BE2C (cell line): ENCODE data around the gene CABLES1.

Experiments used
- DNase-seq: peaks from one replicate; pipeline ENCODE4 v3.0.0-alpha.2; 2020
- H3K27me3 ChIP-seq: fragments of 250-450 bp; sonication (Bioruptor Pico); 2 replicates; pipeline ENCODE4 v1.5.1; 2020; ENCODE audit warnings: mild to moderate bottlenecking
- H3K36me3 ChIP-seq: fragments of 250-450 bp; sonication (Bioruptor Pico); 2 replicates; pipeline ENCODE4 v1.5.1; 2020; ENCODE audit warnings: mild to moderate bottlenecking
- H3K4me1 ChIP-seq: fragments of 250-450 bp; sonication (Bioruptor Pico); 2 replicates; pipeline ENCODE4 v1.5.1; 2020
- H3K4me3 ChIP-seq: 2 replicates; pipeline ENCODE4 v1.5.1; 2011; ENCODE audit warnings: low read depth, low read length
- H3K9me3 ChIP-seq: fragments of 250-450 bp; sonication (Bioruptor Pico); 2 replicates; pipeline ENCODE4 v1.5.1; 2020
- TF ChIP-seq, protein P1 (sequence below): IDR thresholded peaks from 2 replicates; pipeline ENCODE4 v1.5.1; 2012; ENCODE audit warnings: mild to moderate bottlenecking, low read depth, low read length

The CABLES1 gene

DNA sequence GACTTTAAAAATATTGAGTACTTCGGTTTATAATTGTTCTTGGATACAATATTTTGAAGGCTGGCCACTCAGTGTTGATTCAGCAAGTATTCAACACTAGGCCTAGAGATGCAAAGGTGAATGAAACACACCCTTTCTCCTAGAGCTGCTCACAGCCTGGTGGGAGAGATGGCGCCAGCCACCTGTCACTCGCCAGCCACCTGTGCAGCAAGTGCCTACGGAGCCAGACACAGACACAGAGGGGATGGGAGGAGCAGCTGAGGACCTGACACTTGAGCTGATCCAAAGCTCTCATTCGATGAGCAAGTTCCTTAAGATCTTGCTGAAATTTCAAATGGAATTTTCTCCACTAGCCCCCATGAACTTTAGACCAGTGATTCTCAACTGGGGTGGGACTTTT lies 166.7 kb downstream of the CABLES1 start:
- Histone ChIP-seq H3K9me3 (no peaks in the 10 kb centered on the region), H3K36me3 (no peaks in the 10 kb centered on the region), H3K4me1 (no peaks in the 10 kb centered on the region), H3K27me3 (no peaks in the 10 kb centered on the region), H3K4me3 (no peak overlapping the region)
- DNase-seq: no peak
- TF ChIP-seq, protein P1, sequence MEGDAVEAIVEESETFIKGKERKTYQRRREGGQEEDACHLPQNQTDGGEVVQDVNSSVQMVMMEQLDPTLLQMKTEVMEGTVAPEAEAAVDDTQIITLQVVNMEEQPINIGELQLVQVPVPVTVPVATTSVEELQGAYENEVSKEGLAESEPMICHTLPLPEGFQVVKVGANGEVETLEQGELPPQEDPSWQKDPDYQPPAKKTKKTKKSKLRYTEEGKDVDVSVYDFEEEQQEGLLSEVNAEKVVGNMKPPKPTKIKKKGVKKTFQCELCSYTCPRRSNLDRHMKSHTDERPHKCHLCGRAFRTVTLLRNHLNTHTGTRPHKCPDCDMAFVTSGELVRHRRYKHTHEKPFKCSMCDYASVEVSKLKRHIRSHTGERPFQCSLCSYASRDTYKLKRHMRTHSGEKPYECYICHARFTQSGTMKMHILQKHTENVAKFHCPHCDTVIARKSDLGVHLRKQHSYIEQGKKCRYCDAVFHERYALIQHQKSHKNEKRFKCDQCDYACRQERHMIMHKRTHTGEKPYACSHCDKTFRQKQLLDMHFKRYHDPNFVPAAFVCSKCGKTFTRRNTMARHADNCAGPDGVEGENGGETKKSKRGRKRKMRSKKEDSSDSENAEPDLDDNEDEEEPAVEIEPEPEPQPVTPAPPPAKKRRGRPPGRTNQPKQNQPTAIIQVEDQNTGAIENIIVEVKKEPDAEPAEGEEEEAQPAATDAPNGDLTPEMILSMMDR: no peak

DNA sequence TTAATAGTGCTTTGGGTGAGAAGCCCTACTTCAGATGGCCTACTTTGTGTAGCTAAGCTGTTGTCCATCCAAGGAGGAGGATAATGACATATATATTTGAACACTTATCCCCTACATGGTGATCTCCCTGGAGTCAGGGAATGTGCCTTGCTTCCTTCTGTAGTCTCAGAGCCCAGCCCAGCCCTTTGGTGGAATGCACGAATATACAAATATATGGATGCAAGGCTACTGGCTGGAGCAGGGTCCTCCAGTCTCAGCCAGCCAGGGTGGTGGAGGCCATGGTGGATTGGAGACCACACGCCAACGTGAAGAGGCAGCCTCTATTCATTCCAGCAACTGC lies 167.2 kb downstream of the CABLES1 start:
- Histone ChIP-seq H3K36me3 (no peaks in the 10 kb centered on the region), H3K4me3 (no peak overlapping the region), H3K9me3 (no peaks in the 10 kb centered on the region), H3K4me1 (no peaks in the 10 kb centered on the region), H3K27me3 (no peaks in the 10 kb centered on the region)
- TF ChIP-seq, protein P1: no peak
- DNase-seq: no peak

DNA sequence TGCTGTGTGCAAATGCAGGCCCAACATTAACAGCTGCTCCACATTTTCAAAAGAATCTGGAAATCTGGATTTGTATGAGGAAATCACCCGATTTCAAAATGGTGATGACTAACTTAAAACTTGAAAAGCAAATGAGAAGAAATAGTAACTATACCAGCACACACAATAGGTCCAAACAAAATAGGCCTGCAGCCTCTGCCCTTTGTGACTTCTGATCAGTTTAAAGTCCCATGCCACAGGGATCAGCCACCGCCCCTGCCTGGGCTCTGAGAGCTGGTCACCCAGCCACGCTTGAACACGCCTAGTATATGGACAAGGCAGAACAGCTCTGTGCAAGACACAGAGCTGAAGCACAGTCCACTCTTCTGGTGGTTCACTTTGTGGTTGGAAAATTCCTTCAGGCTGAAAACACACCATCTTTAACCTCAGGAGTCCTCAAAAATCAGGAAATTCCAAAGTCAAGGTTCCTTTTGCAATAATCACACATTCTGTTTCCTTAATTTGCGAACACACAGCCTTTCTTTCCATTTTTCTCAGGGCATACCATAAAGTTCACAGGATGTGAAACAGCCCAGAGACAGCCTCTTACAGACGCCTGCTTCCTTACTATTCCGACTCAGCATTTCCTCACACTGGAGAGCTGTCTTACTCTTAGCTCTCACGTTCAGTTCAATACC lies 167.7 kb downstream of the CABLES1 start:
- TF ChIP-seq, protein P1: no peak
- Histone ChIP-seq H3K4me3 (no peak overlapping the region), H3K4me1 (no peaks in the 10 kb centered on the region)

DNA sequence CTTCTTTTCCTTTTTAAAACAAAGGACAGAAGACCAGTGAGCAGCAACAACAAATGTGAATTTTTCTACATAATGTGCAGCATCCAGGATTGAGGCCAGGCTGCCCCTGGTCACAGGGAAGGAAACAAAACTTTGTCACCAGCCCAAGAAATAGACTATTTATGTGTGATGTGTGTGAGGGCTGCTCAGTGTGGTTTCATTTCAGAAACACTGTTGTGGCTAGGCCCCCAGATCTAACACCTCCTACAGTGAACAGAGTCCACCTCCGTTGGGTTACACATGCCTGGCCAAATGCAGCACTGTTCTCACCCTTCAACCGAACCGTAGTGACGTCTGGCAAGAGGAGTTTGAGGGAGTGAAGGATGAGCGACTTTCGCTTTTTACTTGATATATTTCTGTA lies 171.5 kb downstream of the CABLES1 start:
- TF ChIP-seq, protein P1: no peak
- Histone ChIP-seq H3K36me3 (no peaks in the 10 kb centered on the region), H3K27me3 (no peaks in the 10 kb centered on the region), H3K4me1 (no peaks in the 10 kb centered on the region), H3K4me3 (no peak overlapping the region), H3K9me3 (no peaks in the 10 kb centered on the region)
- DNase-seq: no peak

More for the DNA sequence above, 167.7 kb downstream of the CABLES1 start:
- Histone ChIP-seq H3K9me3 (no peaks in the 10 kb centered on the region), H3K27me3 (no peaks in the 10 kb centered on the region), H3K36me3 (no peaks in the 10 kb centered on the region)
- DNase-seq: no peak

DNA sequence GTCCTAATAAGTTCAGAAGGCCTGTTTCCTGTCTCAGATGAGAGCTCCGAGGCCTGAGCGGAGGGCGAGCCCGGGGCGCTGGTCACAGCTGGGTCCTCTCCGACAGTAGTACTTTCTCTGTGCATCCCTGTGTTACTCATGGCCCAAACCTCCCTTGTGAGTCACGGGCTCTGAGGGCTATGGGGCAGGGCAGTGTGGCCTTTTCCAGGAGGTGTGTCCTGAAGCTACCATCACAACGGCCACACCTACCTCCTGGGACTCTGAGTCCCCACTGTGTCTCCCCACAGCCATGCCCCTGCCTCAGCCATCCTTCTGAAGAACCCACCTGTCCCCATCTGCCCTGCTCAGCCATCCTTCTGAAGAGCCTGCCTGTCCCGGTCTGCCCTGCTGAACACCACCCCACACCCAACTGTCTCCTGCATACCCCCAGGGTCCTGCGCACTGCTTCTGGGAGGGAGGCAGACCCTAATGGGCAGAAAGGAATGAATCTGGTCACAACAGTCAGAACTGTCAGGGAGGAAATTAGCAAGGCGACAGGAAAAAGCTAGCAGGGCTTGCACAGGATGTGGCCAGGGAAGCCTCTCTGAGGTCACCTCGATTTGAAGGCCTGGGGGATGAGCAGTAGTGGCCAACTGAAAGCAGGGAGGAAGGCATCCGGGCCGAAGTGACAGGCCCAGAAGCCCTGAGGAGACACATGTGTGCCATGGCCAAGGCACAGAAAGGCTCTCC lies 172.4 kb downstream of the CABLES1 start:
- Histone ChIP-seq H3K4me3 (no peak overlapping the region), H3K4me1 (no peaks in the 10 kb centered on the region), H3K9me3 (no peaks in the 10 kb centered on the region), H3K27me3 (no peaks in the 10 kb centered on the region), H3K36me3 (no peaks in the 10 kb centered on the region)
- TF ChIP-seq, protein P1: no peak
- DNase-seq: no peak
